ENCODE data around the gene SPATA12. TPM values are rescaled to one million over a fixed set of nuclear protein-coding genes. Genes with fewer than 3 reads are reported as not detected.

Gene SPATA12
- total RNA-seq, 1 experiment from 2014 or later, result 0.22 TPM

DNA sequence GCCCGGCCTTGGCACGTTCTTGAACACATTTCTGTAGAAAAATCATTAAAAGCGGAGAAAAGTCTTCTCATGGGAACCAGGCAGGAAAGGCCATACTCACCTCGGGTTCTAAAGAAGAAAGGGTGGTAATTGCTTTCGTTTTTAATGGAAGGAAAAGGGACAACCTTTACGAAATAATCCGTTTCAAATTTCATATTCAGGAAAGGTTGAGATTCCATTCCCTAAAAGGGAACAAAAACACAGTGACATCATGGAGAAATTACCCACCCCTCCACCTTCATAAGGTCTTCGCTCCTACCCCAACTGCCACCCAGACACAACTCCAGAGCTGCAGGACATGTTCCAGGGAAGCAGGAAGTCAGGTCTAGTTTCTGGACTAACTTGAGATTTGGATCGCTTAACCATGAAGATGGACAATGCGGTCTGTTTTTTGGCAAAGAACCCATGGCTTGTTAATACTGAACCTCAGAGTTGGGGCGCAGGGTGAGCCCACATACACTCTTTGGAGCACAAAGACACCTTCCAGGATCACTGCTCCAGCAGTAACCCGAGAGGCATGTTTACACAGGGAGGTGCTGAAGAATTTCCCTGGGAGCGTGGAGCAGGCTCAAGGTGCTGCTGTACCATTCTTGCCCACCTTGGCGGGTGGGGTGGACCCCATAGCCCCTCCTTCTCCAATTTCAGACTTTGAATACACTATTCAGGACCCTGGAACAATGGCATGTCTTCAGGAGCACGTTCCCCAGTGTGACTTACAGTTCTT, 49.2 kb downstream of the SPATA12 start:
- TF ChIP-seq, protein P1, sequence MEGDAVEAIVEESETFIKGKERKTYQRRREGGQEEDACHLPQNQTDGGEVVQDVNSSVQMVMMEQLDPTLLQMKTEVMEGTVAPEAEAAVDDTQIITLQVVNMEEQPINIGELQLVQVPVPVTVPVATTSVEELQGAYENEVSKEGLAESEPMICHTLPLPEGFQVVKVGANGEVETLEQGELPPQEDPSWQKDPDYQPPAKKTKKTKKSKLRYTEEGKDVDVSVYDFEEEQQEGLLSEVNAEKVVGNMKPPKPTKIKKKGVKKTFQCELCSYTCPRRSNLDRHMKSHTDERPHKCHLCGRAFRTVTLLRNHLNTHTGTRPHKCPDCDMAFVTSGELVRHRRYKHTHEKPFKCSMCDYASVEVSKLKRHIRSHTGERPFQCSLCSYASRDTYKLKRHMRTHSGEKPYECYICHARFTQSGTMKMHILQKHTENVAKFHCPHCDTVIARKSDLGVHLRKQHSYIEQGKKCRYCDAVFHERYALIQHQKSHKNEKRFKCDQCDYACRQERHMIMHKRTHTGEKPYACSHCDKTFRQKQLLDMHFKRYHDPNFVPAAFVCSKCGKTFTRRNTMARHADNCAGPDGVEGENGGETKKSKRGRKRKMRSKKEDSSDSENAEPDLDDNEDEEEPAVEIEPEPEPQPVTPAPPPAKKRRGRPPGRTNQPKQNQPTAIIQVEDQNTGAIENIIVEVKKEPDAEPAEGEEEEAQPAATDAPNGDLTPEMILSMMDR (conservative IDR thresholded peaks at IDR 0.05), result no peak
- no peak overlapping the region for H2BK15ac ChIP-seq (ENCODE audit: low read depth, low read length)
- no peak overlapping the region for H3K56ac ChIP-seq (ENCODE audit: insufficient read length, low read depth, low read length)
- no peaks in the 10 kb centered on the region for H4K20me1 ChIP-seq (ENCODE audit: control insufficient read depth, insufficient read depth, insufficient read length)
- no peak for DNase-seq
- no peak overlapping the region for H4K91ac ChIP-seq (ENCODE audit: insufficient read length, low read depth, low read length)
- no peak overlapping the region for H3K27ac ChIP-seq (ENCODE audit: insufficient read length, low read depth, low read length)
- no peaks in the 10 kb centered on the region for H3K79me2 ChIP-seq (ENCODE audit: insufficient read depth, low read length)
- no peaks in the 10 kb centered on the region for H3K79me1 ChIP-seq (ENCODE audit: insufficient read depth, low read depth, low read length, poor library complexity, severe bottlenecking)
- no peak overlapping the region for H3K18ac ChIP-seq (ENCODE audit: insufficient read length, low read depth, low read length)
- H3K4ac ChIP-seq (ENCODE audit: low read depth, low read length), result no peak overlapping the region
- H2AK5ac ChIP-seq (ENCODE audit: insufficient read length, low read length), result no peak overlapping the region
- no peak overlapping the region for H4K5ac ChIP-seq (ENCODE audit: insufficient read length, low read depth, low read length)
- peak overlapping the region; percentile 68 to 93 (median 82); a peak in 3 of 7 replicates for H3K27ac Mint-ChIP-seq
- peaks cover 15 to 38% (median 37%) of the 10 kb centered on the region in 3 experiments; a peak in 6 of 7 replicates for H3K36me3 Mint-ChIP-seq (ENCODE audit: insufficient read depth in 1 of 3, low read depth in 3 of 3)
- no CpG with 5 or more reads among the region's 15 CpGs for WGBS (ENCODE audit: extremely low coverage, insufficient read length, low lambda C conversion rate)
- peaks cover 5% of the 10 kb centered on the region for H3K4me1 ChIP-seq (ENCODE audit: insufficient read depth, low read length)
- H3K14ac ChIP-seq (ENCODE audit: insufficient read depth, low read length), result no peak overlapping the region
- H3K27me3 Mint-ChIP-seq (ENCODE audit: low read depth), result no peaks in the 10 kb centered on the region; the same call in 1 of the 2 replicates
- H2BK5ac ChIP-seq (ENCODE audit: insufficient read length, low read length), result no peak overlapping the region
- H3K23me2 ChIP-seq (ENCODE audit: insufficient read length, low read depth, low read length, poor library complexity, severe bottlenecking), result no peaks in the 10 kb centered on the region
- H3K4me2 ChIP-seq (ENCODE audit: insufficient read depth, insufficient read length, low read length), result no peak overlapping the region
- no peak overlapping the region for H3K23ac ChIP-seq (ENCODE audit: insufficient read length, low read depth, low read length)
- no peak overlapping the region for H2AFZ ChIP-seq (ENCODE audit: low read length)
- no peak overlapping the region for H2BK12ac ChIP-seq (ENCODE audit: insufficient read length, low read depth, low read length)
- no peaks in the 10 kb centered on the region for H3K27me3 ChIP-seq (ENCODE audit: insufficient read depth, low read length)
- H3K9me3 Mint-ChIP-seq, result no peaks in the 10 kb centered on the region; a peak in 1 of 5 replicates
- H3K4me1 Mint-ChIP-seq, result peaks cover 34 to 40% of the 10 kb centered on the region in 2 experiments
- no peak overlapping the region for H2BK120ac ChIP-seq (ENCODE audit: low read depth, low read length, poor library complexity, severe bottlenecking)
- no peak overlapping the region for H3K9ac ChIP-seq (ENCODE audit: extremely low read depth, insufficient read length, low read length)
- no peaks in the 10 kb centered on the region for H3K9me3 ChIP-seq (ENCODE audit: control insufficient read depth, low read depth, low read length)
- no peak overlapping the region for H4K8ac ChIP-seq (replicated peaks; ENCODE audit: insufficient read length, low read depth, low read length)
- no peak overlapping the region for H3T11ph ChIP-seq (ENCODE audit: low read length)
- no peak overlapping the region for H3K4me3 Mint-ChIP-seq
- no peak overlapping the region for H2BK20ac ChIP-seq (ENCODE audit: low read depth, low read length, poor library complexity, severe bottlenecking)
